MG63 (cell line): ENCODE data around the gene TMTC2. TPM values are rescaled to one million over a fixed set of nuclear protein-coding genes. Genes with fewer than 3 reads are reported as not detected.

Source experiments
- DNase-seq: peaks from one replicate; pipeline ENCODE4 v3.0.0-alpha.2; 2020
- H3K27me3 ChIP-seq: fragments of 250-450 bp; sonication (Bioruptor Pico); 2 replicates; pipeline ENCODE4 v1.5.1; 2020; ENCODE audit warnings: mild to moderate bottlenecking, moderate library complexity
- H3K36me3 ChIP-seq: fragments of 250-450 bp; sonication (Bioruptor Pico); 2 replicates; pipeline ENCODE4 v1.5.1; 2020; ENCODE audit warnings: mild to moderate bottlenecking, moderate library complexity
- H3K4me3 ChIP-seq: fragments of 250-450 bp; sonication (Bioruptor Pico); 2 replicates; pipeline ENCODE4 v1.5.1; 2020; ENCODE audit warnings: mild to moderate bottlenecking, moderate library complexity
- H3K9me3 ChIP-seq: fragments of 250-450 bp; sonication (Bioruptor Pico); 2 replicates; pipeline ENCODE4 v1.5.1; 2020; ENCODE audit warnings: mild to moderate bottlenecking, moderate library complexity
- total RNA-seq: library from RNA; depleted of rRNA; stranded (reverse); fragments of >200 nt; shearing (Covaris generic); gene quantifications from 2 replicates; pipeline ENCODE4 v1.2.3, GENCODE V29; 2014; ENCODE audit warnings: low replicate concordance

Gene TMTC2
- total RNA-seq, 1 experiment from 2014 or later: 1.8 TPM

- no peak for DNase-seq
- H3K4me3 ChIP-seq: no peak overlapping the region
- H3K9me3 ChIP-seq: no peaks in the 10 kb centered on the region
- H3K36me3 ChIP-seq: no peaks in the 10 kb centered on the region
- no peaks in the 10 kb centered on the region for H3K27me3 ChIP-seq
Observed at GRCh38 chr12:82963956-82964355, 277.2 kb downstream of the TMTC2 start.

DNA sequence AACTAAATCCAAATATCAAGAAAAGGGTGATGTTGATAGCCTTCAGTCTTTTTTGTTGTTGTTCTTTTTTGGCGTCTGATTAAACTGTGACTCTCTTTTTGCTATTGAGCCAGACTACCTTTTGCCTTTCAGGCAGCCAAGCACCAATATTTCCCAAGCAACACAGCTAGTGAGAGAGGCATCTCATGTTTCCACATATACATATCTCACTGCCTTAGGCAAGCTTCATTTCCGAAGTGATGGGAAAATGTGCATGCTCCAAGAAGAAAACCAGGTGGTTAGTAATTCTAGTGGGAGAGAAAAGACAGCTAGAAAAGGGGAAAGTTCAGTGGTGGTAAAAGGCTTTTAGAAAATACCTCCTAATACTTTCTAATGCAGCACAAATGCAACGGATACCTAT, 277.7 kb downstream of the TMTC2 start:
- Histone ChIP-seq H3K27me3 (no peaks in the 10 kb centered on the region), H3K4me3 (no peak overlapping the region), H3K9me3 (no peaks in the 10 kb centered on the region), H3K36me3 (no peaks in the 10 kb centered on the region)
- DNase-seq: no peak

- Histone ChIP-seq H3K9me3 (no peaks in the 10 kb centered on the region), H3K36me3 (no peaks in the 10 kb centered on the region), H3K27me3 (no peaks in the 10 kb centered on the region), H3K4me3 (no peak overlapping the region)
- no peak for DNase-seq
Observed at GRCh38 chr12:82966001-82966559, 279.4 kb downstream of the TMTC2 start.

- no peak for DNase-seq
- no peaks in the 10 kb centered on the region for H3K27me3 ChIP-seq
- no peak overlapping the region for H3K4me3 ChIP-seq
- no peaks in the 10 kb centered on the region for H3K36me3 ChIP-seq
- H3K9me3 ChIP-seq: no peaks in the 10 kb centered on the region
Observed at GRCh38 chr12:82968631-82969367, 282.1 kb downstream of the TMTC2 start.

DNA sequence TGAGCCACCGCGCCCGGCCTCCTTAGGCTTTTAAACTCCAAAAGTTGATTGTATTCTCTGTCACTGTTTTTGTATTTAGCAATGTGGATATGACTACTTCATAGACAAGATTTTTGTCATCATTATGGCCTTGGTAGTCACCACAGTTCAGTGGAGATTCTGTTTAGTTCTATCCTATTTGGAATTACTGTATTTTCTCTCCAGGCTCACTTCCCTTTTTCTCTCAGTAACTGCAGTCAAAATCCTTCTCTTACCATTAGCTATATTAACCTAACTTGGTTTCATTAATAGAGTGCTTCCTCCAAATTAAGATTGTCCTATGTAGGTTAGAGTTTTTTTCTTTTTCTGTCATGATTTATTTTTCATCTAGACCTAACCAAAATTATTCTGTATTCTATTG, 283.9 kb downstream of the TMTC2 start:
- Histone ChIP-seq H3K9me3 (no peaks in the 10 kb centered on the region), H3K36me3 (no peaks in the 10 kb centered on the region), H3K27me3 (no peaks in the 10 kb centered on the region), H3K4me3 (no peak overlapping the region)
- DNase-seq: no peak

DNA sequence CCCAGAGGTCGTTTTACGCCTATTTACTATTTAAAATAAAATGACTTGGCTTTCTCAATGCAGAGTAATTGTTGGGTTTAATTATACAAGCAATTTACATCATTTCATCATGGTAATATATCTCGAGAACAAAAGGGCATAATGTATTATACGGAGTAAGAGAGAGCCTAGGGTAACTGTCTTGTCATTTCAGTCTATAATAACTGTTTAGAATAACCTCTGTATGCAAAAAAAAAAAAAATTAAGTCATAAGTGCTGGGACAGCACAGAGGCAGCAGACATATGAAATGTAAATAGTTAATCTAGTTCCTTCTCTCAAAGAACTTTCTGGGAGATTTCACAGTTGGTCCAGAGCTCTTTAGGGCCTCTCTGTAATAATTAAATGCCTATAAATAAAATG, 284.9 kb downstream of the TMTC2 start:
- Histone ChIP-seq H3K9me3 (no peaks in the 10 kb centered on the region), H3K4me3 (no peak overlapping the region), H3K36me3 (no peaks in the 10 kb centered on the region), H3K27me3 (no peaks in the 10 kb centered on the region)
- DNase-seq: no peak

DNA sequence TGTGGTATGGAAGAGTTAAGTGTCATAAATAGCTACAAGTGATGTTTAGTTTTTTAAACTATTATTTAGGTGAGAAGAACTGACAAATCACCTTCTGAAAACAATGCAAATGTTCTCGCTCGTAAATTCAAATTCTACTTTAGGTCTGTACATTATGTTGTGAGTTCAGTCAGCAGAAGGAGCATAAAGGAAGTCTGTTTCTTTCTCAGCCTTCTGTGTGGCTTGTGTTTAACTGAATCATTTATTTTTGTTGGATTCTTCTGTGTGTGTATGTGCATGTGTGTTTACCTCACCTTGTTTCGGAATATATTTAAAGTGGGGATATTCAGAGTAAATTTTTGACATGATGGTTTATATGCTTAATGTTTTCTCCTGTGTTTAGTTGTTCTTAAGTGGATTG, 285.9 kb downstream of the TMTC2 start:
- H3K27me3 ChIP-seq: no peaks in the 10 kb centered on the region
- no peak for DNase-seq
- H3K9me3 ChIP-seq: no peaks in the 10 kb centered on the region

DNA sequence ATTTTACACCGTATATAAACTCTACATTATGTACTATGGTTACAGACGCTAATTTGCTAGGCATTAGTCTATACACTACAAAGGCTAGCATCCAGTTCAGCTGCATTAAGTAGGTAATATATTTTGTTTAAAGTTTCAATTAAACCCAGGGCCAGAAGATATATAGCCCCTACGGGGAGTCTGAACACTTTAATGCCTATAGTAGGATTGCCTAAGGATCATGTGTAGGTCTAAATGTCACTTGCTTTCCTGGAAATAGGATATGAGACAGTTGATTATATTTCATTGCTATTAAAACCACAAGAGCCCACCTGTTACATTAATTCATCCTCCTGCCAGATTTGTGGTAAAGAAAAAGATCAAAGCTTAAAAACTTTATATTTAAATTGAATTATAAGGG, 286.9 kb downstream of the TMTC2 start:
- Histone ChIP-seq H3K36me3 (no peaks in the 10 kb centered on the region), H3K4me3 (no peak overlapping the region), H3K27me3 (no peaks in the 10 kb centered on the region), H3K9me3 (no peaks in the 10 kb centered on the region)
- no peak for DNase-seq

More for the DNA sequence above, 285.9 kb downstream of the TMTC2 start:
- Histone ChIP-seq H3K36me3 (no peaks in the 10 kb centered on the region), H3K4me3 (no peak overlapping the region)

GRCh38 chr12:82981150-82981549, 294.4 kb downstream of the TMTC2 start:
- Histone ChIP-seq H3K27me3 (no peaks in the 10 kb centered on the region), H3K36me3 (no peaks in the 10 kb centered on the region), H3K4me3 (no peak overlapping the region), H3K9me3 (no peaks in the 10 kb centered on the region)
- no peak for DNase-seq

DNA sequence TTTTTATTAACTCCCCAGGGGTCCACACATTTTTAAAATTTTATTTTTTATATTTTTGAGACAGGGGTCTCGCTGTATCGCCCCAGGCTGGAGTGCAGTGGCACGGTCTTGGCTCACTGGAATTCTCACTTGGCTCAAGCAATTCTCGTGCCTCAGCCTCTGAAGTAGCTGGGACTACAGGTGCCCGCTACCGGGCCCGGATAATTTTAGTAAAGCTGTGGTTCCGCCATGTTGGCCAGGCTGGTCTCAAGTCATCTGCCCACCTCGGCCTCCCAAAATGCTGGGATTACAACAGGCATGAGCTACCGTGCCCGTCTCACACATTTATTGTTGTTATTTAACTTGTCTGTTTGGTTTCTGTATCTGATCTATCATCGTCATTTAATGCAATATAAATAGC, 307.4 kb downstream of the TMTC2 start:
- no peaks in the 10 kb centered on the region for H3K27me3 ChIP-seq
- H3K9me3 ChIP-seq: no peaks in the 10 kb centered on the region
- H3K4me3 ChIP-seq: no peak overlapping the region
- DNase-seq: no peak
- no peaks in the 10 kb centered on the region for H3K36me3 ChIP-seq

GRCh38 chr12:82996168-82996812, 309.6 kb downstream of the TMTC2 start:
- H3K36me3 ChIP-seq: no peaks in the 10 kb centered on the region
- H3K4me3 ChIP-seq: no peak overlapping the region
- H3K27me3 ChIP-seq: no peaks in the 10 kb centered on the region
- DNase-seq: no peak
- H3K9me3 ChIP-seq: no peaks in the 10 kb centered on the region

DNA sequence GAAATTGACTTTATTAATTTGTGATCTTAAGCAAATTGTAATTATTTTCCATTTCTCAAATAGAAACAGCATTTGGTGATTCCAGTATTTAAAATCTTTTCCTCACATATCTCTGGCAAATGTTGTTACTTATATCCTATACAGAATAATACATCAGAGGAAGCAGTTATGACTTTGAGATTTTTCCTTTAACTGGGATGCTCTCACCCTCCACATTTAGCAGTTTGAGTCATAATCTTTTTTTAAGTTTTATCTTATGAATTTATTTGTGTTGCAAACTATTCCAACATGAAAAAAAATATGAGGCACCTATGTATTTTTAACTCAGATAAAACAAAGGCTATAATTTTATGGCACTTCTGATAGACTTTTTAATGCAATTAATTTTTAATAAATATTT, 311.8 kb downstream of the TMTC2 start:
- DNase-seq: no peak
- Histone ChIP-seq H3K9me3 (no peaks in the 10 kb centered on the region), H3K4me3 (no peak overlapping the region), H3K27me3 (no peaks in the 10 kb centered on the region), H3K36me3 (no peaks in the 10 kb centered on the region)

DNA sequence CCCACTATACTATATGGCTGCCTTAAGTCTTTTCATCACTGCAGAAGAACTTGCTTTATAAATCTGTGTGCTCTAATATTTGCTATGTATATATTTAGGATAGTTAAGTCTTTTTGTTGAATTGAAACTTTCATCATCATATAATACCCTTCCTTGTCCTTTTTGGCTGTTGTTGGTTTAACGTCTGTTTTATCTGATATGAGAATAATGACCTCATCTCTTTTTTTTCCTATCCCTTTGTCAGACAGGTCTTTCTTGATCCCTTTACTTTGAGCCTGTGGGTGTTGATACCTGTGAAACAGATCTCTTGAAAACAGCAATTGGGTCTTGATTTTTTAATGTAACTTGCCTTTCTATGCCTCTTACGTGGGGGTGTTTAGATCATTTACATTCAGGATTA, 316.3 kb downstream of the TMTC2 start:
- Histone ChIP-seq H3K36me3 (no peaks in the 10 kb centered on the region), H3K4me3 (no peak overlapping the region), H3K9me3 (no peaks in the 10 kb centered on the region), H3K27me3 (no peaks in the 10 kb centered on the region)
- no peak for DNase-seq

GRCh38 chr12:83005534-83006197, 319.0 kb downstream of the TMTC2 start:
- Histone ChIP-seq H3K9me3 (peaks cover 4% of the 10 kb centered on the region), H3K27me3 (no peaks in the 10 kb centered on the region), H3K4me3 (no peak overlapping the region), H3K36me3 (no peaks in the 10 kb centered on the region)
- DNase-seq: no peak

GRCh38 chr12:83008703-83009102, 322.0 kb downstream of the TMTC2 start:
- no peak for DNase-seq
- Histone ChIP-seq H3K36me3 (no peaks in the 10 kb centered on the region), H3K9me3 (peaks cover 4% of the 10 kb centered on the region), H3K27me3 (no peaks in the 10 kb centered on the region), H3K4me3 (no peak overlapping the region)

- DNase-seq: no peak
- Histone ChIP-seq H3K36me3 (no peaks in the 10 kb centered on the region), H3K27me3 (no peaks in the 10 kb centered on the region), H3K9me3 (peaks cover 4% of the 10 kb centered on the region), H3K4me3 (no peak overlapping the region)
Observed at GRCh38 chr12:83010169-83010804, 323.6 kb downstream of the TMTC2 start.
